ENCODE data around the gene CCDC102A.

GRCh38 chr16:57479976-57480753 is 56.2 kb downstream of the CCDC102A start:
- TF ChIP-seq CTCF (IDR thresholded peaks at IDR 0.05) = no peak
- peak in 2 of 3 donors; percentile 61 to 78 for TF ChIP-seq POLR2AphosphoS5 (IDR thresholded peaks at IDR 0.05)
- peak; percentile 70 for TF ChIP-seq POLR2A (IDR thresholded peaks at IDR 0.05)
